Measurements from ENCODE around the gene ADAMTS3. TPM values are rescaled to one million over a fixed set of nuclear protein-coding genes. Genes with fewer than 3 reads are reported as not detected.

The ADAMTS3 gene
- total and polyA plus RNA-seq, 9 of the 15 experiments (the other 6 are each of a cell fraction or from before 2014, with no cell fraction given) = 4.0 to 18.0 (median 12.1) TPM

GRCh38 chr4:72567821-72568675, 973 bp downstream of the ADAMTS3 start (continued):
- TF ChIP-seq TFE3 (CRISPR knock-in tag; IDR thresholded peaks at IDR 0.05) (no peak), TAF15 (IDR thresholded peaks at IDR 0.05; ENCODE audit: low read depth, low read length) (no peak), TOE1 (IDR thresholded peaks at IDR 0.05; ENCODE audit: borderline replicate concordance) (peak; percentile 24; the same call in 1 of the 2 replicates), TOE1 (CRISPR knock-in tag; IDR thresholded peaks at IDR 0.05; ENCODE audit: borderline replicate concordance, low read depth) (no peak), BHLHE40 (IDR thresholded peaks at IDR 0.05; ENCODE audit: low read length) (peak; percentile 48), YY1 (IDR thresholded peaks at IDR 0.05; ENCODE audit: borderline replicate concordance in 1 of 3, control insufficient read depth in 1 of 3, extremely low read depth in 1 of 3, insufficient read depth in 3 of 3, insufficient read length in 1 of 3, insufficient replicate concordance in 2 of 3, low read depth in 1 of 3, low read length in 2 of 3) (peak in 2 of 3 experiments; percentile 14 to 39), ZBTB8A (IDR thresholded peaks at IDR 0.05; ENCODE audit: partially characterized antibody) (no peak), ATF2 (CRISPR knock-in tag; IDR thresholded peaks at IDR 0.05) (no peak), MAX (CRISPR knock-in tag; IDR thresholded peaks at IDR 0.05) (peak; percentile 65), KDM5B (IDR thresholded peaks at IDR 0.05; ENCODE audit: insufficient replicate concordance, low read depth, low read length) (peak; percentile 55), HDAC1 (IDR thresholded peaks at IDR 0.05) (peak in 1 of 2 experiments; percentile 79; a peak in 2 of 4 replicates), ETV6 (IDR thresholded peaks at IDR 0.05; ENCODE audit: borderline replicate concordance in 1 of 2, low read depth in 2 of 2, low read length in 1 of 2) (peak in 1 of 2 experiments; percentile 69; a peak in 1 of 4 replicates), ETV6 (CRISPR knock-in tag; IDR thresholded peaks at IDR 0.05; ENCODE audit: borderline replicate concordance) (no peak), CBFA2T2 (conservative IDR thresholded peaks at IDR 0.05) (peak; percentile 3; the same call in 1 of the 2 replicates), POLR2G (IDR thresholded peaks at IDR 0.05; ENCODE audit: low read depth, low read length) (peak; percentile 88), KDM4B (IDR thresholded peaks at IDR 0.05; ENCODE audit: borderline replicate concordance in 2 of 2, low read depth in 1 of 2) (peak in 1 of 2 experiments; percentile 73; a peak in 2 of 4 replicates), GATA2 (CRISPR knock-in tag; IDR thresholded peaks at IDR 0.05) (0 out of 2 replicates have a peak, but pooled peaks have one; percentile 16), MED1 (CRISPR knock-in tag; IDR thresholded peaks at IDR 0.05; ENCODE audit: borderline replicate concordance) (no peak), ILF3 (IDR thresholded peaks at IDR 0.05; ENCODE audit: borderline replicate concordance) (no peak), ESRRB (CRISPR knock-in tag; IDR thresholded peaks at IDR 0.05; ENCODE audit: borderline replicate concordance) (no peak)

All from K562 (cell line).